ACC112 (cell line): Measurements from ENCODE around the gene UACA.
"Not testable (repeated sequence)": the region's sequence is repeated elsewhere in the genome, so short reads cannot be mapped to it uniquely, and the experiment has no call there.

Source experiments
- H2AFZ ChIP-seq: fragments of 200-600 bp; sonication (generic); one replicate; pipeline ENCODE4 v1.6.0; 2017; ENCODE audit warnings: antibody characterized with exemption, low read length; ENCODE audit not compliant: unreplicated experiment
- H3K27ac ChIP-seq: fragments of 200-600 bp; sonication (generic); 2 replicates; pipeline ENCODE4 v1.5.1; 2014; ENCODE audit warnings: low read depth, mild to moderate bottlenecking, antibody characterized with exemption, low read length, moderate library complexity
- H3K27me3 ChIP-seq: fragments of 200-600 bp; sonication (generic); 2 replicates; pipeline ENCODE4 v1.6.1; 2014; ENCODE audit warnings: mild to moderate bottlenecking, antibody characterized with exemption, low read length, moderate library complexity, mixed read lengths; ENCODE audit not compliant: insufficient read depth
- H3K36me3 ChIP-seq: fragments of 200-600 bp; sonication (generic); 2 replicates; pipeline ENCODE4 v1.6.1; 2016; ENCODE audit warnings: mild to moderate bottlenecking, antibody characterized with exemption, low read length, moderate library complexity, mixed read lengths; ENCODE audit not compliant: insufficient read depth
- H3K4me1 ChIP-seq: fragments of 200-600 bp; sonication (generic); one replicate; pipeline ENCODE4 v1.6.1; 2016; ENCODE audit warnings: low read length, mixed read lengths; ENCODE audit not compliant: insufficient read depth, unreplicated experiment, control insufficient read depth
- H3K4me3 ChIP-seq: fragments of 200-600 bp; sonication (generic); 2 replicates; pipeline ENCODE4 v1.5.1; 2014; ENCODE audit warnings: mild to moderate bottlenecking, low read depth, low read length
- H3K79me2 ChIP-seq: fragments of 200-600 bp; sonication (generic); one replicate; pipeline ENCODE4 v1.6.0; 2016; ENCODE audit warnings: low read length; ENCODE audit not compliant: control insufficient read depth, unreplicated experiment, insufficient read depth

Gene UACA

DNA sequence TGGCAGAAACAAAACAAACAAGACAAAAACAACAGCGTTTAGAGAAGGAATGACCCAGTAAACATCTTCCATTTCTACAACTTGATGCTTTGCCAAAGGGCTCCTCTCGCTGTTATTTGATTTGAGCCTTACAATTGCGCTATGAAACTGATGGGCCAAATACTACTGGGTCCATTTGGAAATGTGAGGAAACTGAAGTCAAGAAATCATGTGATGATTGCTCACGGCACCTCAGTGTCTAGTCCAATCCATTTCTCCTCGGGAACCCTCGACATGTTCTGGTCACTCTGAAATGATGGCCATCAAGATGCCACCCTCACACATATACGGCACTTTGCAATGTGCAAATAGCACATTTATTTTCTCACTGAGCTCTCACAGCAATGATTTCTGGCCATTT is 136.0 kb downstream of the UACA start:
- Histone ChIP-seq H3K4me1 (no peaks in the 10 kb centered on the region), H3K27ac (no peak overlapping the region), H3K36me3 (no peaks in the 10 kb centered on the region; the same call in 1 of the 2 replicates), H3K79me2 (no peaks in the 10 kb centered on the region), H3K27me3 (no peaks in the 10 kb centered on the region), H3K4me3 (no peak overlapping the region), H2AFZ (no peak overlapping the region)

DNA sequence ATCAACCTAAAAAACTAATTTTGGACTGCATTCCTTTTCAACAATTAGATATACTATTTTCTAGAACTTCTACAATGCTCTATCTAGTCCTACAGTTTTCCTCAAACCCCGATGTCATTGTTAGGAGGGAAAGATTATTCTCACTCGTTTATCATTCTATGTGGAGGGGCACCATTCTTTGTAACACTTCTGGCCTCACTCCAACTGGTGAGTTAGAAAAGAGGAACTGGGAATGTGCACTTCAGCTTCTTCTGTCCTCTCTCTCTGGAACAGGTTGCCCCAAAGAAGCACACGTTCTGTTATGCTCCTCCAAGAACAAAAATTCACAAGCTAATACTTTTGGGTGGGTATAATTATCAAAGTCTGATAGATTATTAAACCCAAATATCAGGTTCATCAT is 137.9 kb downstream of the UACA start:
- H3K36me3 ChIP-seq, result no peaks in the 10 kb centered on the region; the same call in 1 of the 2 replicates
- no peak overlapping the region for H3K4me3 ChIP-seq
- no peaks in the 10 kb centered on the region for H3K4me1 ChIP-seq
- no peak overlapping the region for H2AFZ ChIP-seq
- no peaks in the 10 kb centered on the region for H3K79me2 ChIP-seq
- no peaks in the 10 kb centered on the region for H3K27me3 ChIP-seq
- H3K27ac ChIP-seq, result no peak overlapping the region

DNA sequence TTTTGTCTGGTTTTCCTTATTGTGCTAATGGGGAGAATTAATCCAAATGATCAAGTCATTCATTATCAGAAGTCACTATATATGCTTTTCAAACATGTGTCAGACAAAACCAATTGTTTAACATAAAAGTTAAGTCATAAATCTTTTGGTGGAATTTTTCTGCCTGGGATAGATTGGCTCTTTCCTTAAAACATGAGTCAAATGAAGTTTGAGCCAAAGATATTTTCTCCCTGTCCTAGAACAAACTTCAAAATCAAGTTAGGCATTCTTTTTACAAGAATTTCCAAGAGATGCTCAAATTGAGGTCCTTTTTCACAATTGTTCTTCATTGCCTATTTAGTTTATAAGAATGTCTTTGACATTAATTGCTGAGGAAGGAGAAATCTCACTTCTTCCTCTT is 138.3 kb downstream of the UACA start:
- H3K36me3 ChIP-seq, result no peaks in the 10 kb centered on the region; the same call in 1 of the 2 replicates
- no peaks in the 10 kb centered on the region for H3K4me1 ChIP-seq
- no peaks in the 10 kb centered on the region for H3K79me2 ChIP-seq
- no peaks in the 10 kb centered on the region for H3K27me3 ChIP-seq
- no peak overlapping the region for H3K4me3 ChIP-seq
- no peak overlapping the region for H2AFZ ChIP-seq
- H3K27ac ChIP-seq, result no peak overlapping the region

DNA sequence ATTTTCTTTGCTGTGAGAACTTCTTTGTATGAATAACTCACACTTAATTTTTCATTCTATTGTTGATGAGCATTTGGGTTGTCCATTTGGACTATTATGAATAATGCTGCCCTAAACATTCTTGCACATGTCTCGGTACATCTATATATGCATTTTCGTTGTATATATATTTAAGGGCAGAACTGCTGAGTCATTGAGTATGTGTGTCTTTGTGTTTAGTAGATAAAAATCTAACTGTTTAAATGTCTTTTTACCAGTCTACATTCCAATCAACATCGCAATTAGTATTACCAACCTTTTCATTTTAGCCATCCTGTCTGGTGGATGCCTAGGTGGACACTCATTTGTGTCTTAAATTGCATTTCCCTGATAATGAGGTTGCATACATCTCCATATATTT is 144.4 kb downstream of the UACA start:
- Histone ChIP-seq H3K79me2 (no peaks in the 10 kb centered on the region), H3K27ac (no peak overlapping the region), H3K36me3 (no peaks in the 10 kb centered on the region; the same call in 1 of the 2 replicates), H2AFZ (no peak overlapping the region), H3K4me1 (no peaks in the 10 kb centered on the region), H3K4me3 (no peak overlapping the region), H3K27me3 (no peaks in the 10 kb centered on the region)

DNA sequence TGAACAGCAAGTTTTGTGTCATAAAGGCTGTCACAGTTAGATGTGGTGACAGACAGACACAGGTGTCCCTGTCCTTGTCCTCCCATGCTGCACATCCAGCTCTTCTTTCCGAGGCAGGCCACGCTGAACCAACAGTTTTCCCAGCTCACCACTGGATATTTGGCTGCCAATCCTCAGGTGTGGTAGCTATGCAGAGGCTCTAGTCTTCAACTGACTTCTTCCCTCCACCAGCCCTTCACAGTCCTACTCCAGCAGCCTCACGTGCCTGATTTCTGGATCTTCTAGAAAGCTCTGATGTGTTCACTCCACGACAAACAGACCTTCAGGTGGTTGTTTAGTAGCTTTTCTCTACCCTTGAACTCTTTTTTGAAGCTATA is 145.5 kb downstream of the UACA start:
- Histone ChIP-seq H3K4me3 (no peak overlapping the region), H3K79me2 (no peaks in the 10 kb centered on the region), H3K27me3 (no peaks in the 10 kb centered on the region), H3K27ac (no peak overlapping the region), H3K4me1 (no peaks in the 10 kb centered on the region), H2AFZ (no peak overlapping the region), H3K36me3 (no peaks in the 10 kb centered on the region; the same call in 1 of the 2 replicates)

DNA sequence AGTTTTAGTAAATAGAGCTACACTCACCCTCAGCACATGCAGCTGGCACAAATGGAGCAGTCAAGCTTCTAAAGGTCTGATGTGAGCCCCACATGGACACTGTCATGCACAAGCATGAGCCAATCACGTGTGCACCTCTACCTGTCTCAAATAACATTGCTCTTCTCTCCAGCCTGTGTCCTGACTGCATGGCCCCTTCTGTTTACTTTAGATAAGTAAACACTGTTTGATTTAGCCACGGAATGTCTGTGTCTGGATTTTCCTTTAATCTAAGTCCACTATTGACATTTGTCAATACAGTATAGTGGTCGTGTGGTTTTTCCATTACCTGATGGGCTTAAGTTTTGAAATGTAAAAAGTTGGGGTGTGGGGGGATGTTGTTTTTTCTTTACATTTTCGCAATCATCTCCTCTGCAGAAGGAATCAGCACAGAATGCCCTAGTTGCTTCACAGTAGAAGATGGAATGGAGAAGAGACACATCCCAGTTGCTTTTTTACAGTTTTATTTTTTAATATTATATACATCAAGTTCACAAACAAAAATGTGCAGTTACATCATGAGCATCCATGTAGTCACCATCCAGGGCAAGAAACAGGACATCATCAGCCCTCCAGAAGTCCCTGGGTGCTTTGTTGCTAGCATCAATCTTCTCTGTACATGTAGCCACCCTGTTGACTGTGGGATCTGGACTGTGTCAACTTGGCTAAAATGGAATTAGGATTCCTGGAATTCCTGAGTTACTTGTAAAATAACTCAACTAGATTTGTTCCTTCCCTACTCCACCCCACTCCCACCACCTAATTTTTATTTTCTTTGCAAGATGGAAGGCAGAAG is 146.1 kb downstream of the UACA start:
- no peaks in the 10 kb centered on the region for H3K79me2 ChIP-seq
- no peaks in the 10 kb centered on the region for H3K27me3 ChIP-seq
- no peak overlapping the region for H3K27ac ChIP-seq
- H2AFZ ChIP-seq, result no peak overlapping the region
- H3K4me1 ChIP-seq, result no peaks in the 10 kb centered on the region
- no peak overlapping the region for H3K4me3 ChIP-seq
- H3K36me3 ChIP-seq, result no peaks in the 10 kb centered on the region

DNA sequence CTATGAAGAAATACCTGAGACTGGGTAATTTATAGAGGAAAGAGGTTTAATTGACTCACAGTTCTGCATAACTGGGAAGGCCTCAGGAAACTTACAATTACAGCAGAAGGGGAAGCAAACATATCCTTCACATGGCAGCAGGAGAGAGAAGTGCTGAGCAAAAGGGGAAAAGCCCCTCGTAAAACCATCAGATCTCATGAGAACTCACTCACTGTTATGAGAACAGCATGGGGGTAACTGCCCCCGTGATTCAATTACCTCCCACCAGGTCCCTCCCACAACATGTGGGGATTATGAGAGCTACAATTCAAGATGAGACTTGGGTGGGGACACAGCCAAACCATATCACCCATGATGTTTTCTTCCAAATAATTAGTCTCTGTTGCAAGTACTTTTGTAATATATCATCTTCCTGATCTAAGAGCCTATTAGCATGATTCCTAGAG is 147.0 kb downstream of the UACA start:
- not testable (repeated sequence) for H3K4me1 ChIP-seq, H2AFZ ChIP-seq, H3K79me2 ChIP-seq, H3K36me3 ChIP-seq, H3K27me3 ChIP-seq, H3K27ac ChIP-seq, H3K4me3 ChIP-seq

DNA sequence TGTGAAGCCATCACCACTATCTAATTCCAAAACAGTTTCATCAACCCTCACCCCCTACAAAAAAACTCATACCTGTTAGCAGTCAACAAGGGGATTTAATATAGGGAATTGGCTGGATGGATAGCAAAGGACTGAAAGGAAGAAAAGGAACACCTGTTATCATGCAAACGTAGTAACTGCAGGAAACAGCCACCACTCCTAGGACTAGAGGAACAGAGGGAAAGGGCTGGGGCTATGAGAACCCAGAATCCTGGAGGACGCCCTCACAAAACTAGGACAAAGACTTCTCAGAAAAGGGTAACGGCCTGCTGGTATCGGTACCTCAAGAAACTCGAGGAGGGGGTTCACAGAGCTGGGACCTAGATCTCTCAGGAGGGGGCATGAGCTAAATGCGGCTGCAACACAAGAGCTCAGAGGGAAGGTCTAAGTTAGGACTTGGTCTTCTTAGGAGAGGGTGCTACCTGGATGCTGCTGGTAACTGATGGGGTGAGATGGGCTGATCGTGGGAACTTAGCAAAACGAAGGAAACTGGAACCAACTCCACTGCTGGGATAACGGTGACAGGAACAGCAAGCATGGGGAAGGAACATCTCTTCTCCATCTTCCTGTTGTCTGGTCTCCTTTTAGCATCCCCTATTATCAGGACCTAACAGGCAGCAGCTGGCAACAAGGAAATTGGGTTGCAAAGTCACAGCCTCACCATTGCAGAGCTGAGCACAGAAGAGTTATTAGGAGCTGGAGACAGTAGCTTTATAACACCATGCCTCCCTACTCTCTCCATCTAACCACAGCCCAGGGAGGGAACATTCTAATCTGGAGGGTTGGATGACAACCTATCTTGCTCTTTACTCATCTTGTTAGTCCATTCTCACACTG is 147.7 kb downstream of the UACA start:
- Histone ChIP-seq H3K4me1 (no peaks in the 10 kb centered on the region), H2AFZ (no peak overlapping the region)

DNA sequence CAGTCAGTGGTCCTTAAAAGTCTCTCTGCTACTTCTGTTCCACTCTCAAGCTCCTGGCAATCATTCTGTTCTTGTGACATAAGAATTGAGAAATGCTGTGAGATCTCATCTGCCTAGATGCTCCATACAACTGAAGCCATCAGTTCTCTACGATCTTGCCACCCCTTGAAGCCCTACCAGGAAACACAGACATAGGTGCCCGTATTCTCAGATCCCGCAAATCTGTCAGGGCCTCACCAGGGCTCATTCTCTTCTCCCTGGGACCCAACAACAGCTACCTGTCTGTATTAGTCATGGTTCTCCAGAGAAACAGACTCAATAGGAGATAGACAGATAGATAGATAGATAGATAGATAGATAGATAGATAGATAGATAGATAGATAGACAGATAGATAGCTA is 149.1 kb downstream of the UACA start:
- H3K36me3 ChIP-seq, result no peaks in the 10 kb centered on the region
- no peak overlapping the region for H2AFZ ChIP-seq
- H3K27ac ChIP-seq, result no peak overlapping the region
- no peaks in the 10 kb centered on the region for H3K4me1 ChIP-seq
- H3K27me3 ChIP-seq, result no peaks in the 10 kb centered on the region
- H3K79me2 ChIP-seq, result no peaks in the 10 kb centered on the region
- H3K4me3 ChIP-seq, result no peak overlapping the region

More for the DNA sequence above, 147.7 kb downstream of the UACA start:
- H3K27me3 ChIP-seq, result no peaks in the 10 kb centered on the region
- H3K4me3 ChIP-seq, result no peak overlapping the region
- H3K79me2 ChIP-seq, result no peaks in the 10 kb centered on the region
- no peaks in the 10 kb centered on the region for H3K36me3 ChIP-seq
- H3K27ac ChIP-seq, result no peak overlapping the region

DNA sequence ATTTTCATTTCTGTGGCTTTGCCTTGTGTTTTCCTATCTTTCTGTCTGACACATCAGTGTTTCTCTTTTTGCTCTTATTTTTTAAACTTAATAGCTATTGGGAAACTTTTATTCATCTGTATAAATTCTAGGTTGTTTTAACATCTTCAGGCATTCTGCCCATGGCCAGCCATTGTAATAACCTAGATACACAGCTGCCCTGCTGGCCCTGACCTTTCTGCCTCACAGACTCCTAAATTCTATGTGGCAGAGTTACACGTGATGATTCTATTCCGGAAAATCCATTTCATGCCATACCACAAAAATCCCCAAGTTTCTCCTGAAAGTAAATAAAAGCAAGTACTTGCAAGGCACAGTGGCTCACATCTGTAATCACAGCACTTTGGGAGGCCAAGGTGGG is 150.1 kb downstream of the UACA start:
- Histone ChIP-seq H3K79me2 (no peaks in the 10 kb centered on the region), H3K36me3 (no peaks in the 10 kb centered on the region), H3K27me3 (no peaks in the 10 kb centered on the region), H2AFZ (no peak overlapping the region), H3K4me1 (no peaks in the 10 kb centered on the region), H3K27ac (no peak overlapping the region), H3K4me3 (no peak overlapping the region)
